SU-DHL-6 (cell line): ENCODE data around the gene EFNA5.

Source experiments
- H2AFZ ChIP-seq: fragments of 200-600 bp; sonication (generic); 2 replicates; pipeline ENCODE4 v1.6.1; 2014; ENCODE audit warnings: low read depth, mild to moderate bottlenecking, moderate library complexity, mixed read lengths, antibody characterized with exemption, low read length; ENCODE audit not compliant: severe bottlenecking
- H3F3A ChIP-seq: fragments of 200-600 bp; shearing (Covaris generic); 2 replicates; pipeline ENCODE4 v1.6.0; 2016; ENCODE audit warnings: antibody characterized with exemption, mild to moderate bottlenecking; ENCODE audit not compliant: insufficient read depth
- H3K27ac ChIP-seq: fragments of 200-600 bp; sonication (generic); 2 replicates; pipeline ENCODE4 v1.5.1; 2016; ENCODE audit warnings: low read depth, mild to moderate bottlenecking, low read length, moderate library complexity, mixed read lengths
- H3K27me3 ChIP-seq: fragments of 200-600 bp; sonication (generic), shearing (Covaris generic); 2 replicates; pipeline ENCODE4 v1.6.0; 2014; ENCODE audit warnings: mild to moderate bottlenecking, low read length
- H3K36me3 ChIP-seq: fragments of 200-600 bp; sonication (generic); 2 replicates; pipeline ENCODE4 v1.6.1; 2014; ENCODE audit warnings: mild to moderate bottlenecking, low read length, mixed read lengths
- H3K4me2 ChIP-seq: fragments of 300-600, 200-600 bp; shearing (Covaris generic), sonication (generic); 2 replicates; pipeline ENCODE4 v1.6.0; 2014; ENCODE audit warnings: low read length, low read depth, mild to moderate bottlenecking; ENCODE audit not compliant: poor library complexity, severe bottlenecking
- H3K4me3 ChIP-seq: fragments of 200-600 bp; sonication (generic); 2 replicates; pipeline ENCODE4 v1.5.1; 2014; ENCODE audit warnings: antibody characterized with exemption, low read length, mild to moderate bottlenecking, mixed read lengths; ENCODE audit not compliant: insufficient read depth, poor library complexity, severe bottlenecking
- H3K79me2 ChIP-seq: fragments of 200-600 bp; sonication (generic); 2 replicates; pipeline ENCODE4 v1.6.1; 2014; ENCODE audit warnings: mild to moderate bottlenecking, low read length, moderate library complexity; ENCODE audit not compliant: insufficient read depth
- H3K9ac ChIP-seq: fragments of 200-600 bp; sonication (generic); 2 replicates; pipeline ENCODE4 v1.7.0; 2014; ENCODE audit warnings: mild to moderate bottlenecking, low read length
- H3K9me2 ChIP-seq: fragments of 200-600 bp; sonication (generic); replicated peaks from 2 replicates; pipeline ENCODE4 v1.6.1; 2014; ENCODE audit warnings: low read length; ENCODE audit not compliant: insufficient read depth
- H3K9me3 ChIP-seq: fragments of 200-600 bp; sonication (generic); 2 replicates; pipeline ENCODE4 v1.6.1; 2014; ENCODE audit warnings: low read length, mixed read lengths; ENCODE audit not compliant: insufficient read depth
- H4K20me1 ChIP-seq: fragments of 200-600 bp; sonication (generic); 2 replicates; pipeline ENCODE4 v1.6.1; 2014; ENCODE audit warnings: low read depth, mild to moderate bottlenecking, antibody characterized with exemption, low read length, moderate library complexity, mixed read lengths
- EZH2phosphoT487 ChIP-seq: fragments of 200-600 bp; sonication (generic), shearing (Covaris generic); conservative IDR thresholded peaks from 2 replicates; pipeline ENCODE4 v1.6.1; 2018; ENCODE audit warnings: mild to moderate bottlenecking, antibody characterized with exemption, low read length, moderate library complexity, mixed read lengths
- TF ChIP-seq, protein P1 (sequence below): fragments of 200-600 bp; sonication (generic); IDR thresholded peaks from one replicate; pipeline ENCODE4 v1.5.1; 2017; ENCODE audit warnings: antibody characterized with exemption, mild to moderate bottlenecking, low read length, moderate library complexity; ENCODE audit not compliant: insufficient read depth, poor library complexity, severe bottlenecking

EFNA5 gene

DNA sequence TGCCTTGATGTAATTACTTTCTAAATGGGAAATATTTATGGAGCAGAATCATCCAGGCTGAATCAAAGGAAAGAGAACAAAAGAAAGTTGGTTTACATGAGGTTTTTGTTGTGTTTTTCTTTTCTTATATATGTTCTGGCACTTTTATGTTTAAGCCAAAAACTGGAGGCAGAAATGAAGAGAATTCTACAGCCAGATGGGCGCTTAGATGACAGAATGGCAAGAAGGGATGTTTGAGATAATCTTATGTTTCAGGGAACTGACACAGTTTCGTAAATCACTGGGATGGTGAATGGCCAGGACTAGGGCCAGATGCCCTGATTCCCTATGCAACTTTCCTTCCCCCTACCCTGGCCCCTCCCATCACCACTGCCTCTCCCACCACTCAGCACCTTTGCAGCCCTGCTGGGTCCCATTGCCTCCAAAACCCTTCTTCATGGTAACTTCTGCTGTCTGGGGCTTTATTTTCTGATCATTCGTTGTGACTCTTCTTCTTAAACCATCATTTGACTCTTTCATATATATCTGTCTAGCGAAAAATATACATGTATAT, 111.8 kb downstream of the EFNA5 start:
- Histone ChIP-seq H3K9ac (no peak overlapping the region), H2AFZ (no peak overlapping the region), H3K4me2 (no peak overlapping the region), H3F3A (no peaks in the 10 kb centered on the region), H3K79me2 (no peaks in the 10 kb centered on the region), H3K36me3 (no peaks in the 10 kb centered on the region), H3K27me3 (no peaks in the 10 kb centered on the region), H3K9me3 (no peaks in the 10 kb centered on the region), H4K20me1 (no peaks in the 10 kb centered on the region), H3K27ac (no peak overlapping the region), H3K4me3 (no peak overlapping the region), H3K9me2 (no peaks in the 10 kb centered on the region)
- TF ChIP-seq, protein P1, sequence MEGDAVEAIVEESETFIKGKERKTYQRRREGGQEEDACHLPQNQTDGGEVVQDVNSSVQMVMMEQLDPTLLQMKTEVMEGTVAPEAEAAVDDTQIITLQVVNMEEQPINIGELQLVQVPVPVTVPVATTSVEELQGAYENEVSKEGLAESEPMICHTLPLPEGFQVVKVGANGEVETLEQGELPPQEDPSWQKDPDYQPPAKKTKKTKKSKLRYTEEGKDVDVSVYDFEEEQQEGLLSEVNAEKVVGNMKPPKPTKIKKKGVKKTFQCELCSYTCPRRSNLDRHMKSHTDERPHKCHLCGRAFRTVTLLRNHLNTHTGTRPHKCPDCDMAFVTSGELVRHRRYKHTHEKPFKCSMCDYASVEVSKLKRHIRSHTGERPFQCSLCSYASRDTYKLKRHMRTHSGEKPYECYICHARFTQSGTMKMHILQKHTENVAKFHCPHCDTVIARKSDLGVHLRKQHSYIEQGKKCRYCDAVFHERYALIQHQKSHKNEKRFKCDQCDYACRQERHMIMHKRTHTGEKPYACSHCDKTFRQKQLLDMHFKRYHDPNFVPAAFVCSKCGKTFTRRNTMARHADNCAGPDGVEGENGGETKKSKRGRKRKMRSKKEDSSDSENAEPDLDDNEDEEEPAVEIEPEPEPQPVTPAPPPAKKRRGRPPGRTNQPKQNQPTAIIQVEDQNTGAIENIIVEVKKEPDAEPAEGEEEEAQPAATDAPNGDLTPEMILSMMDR = no peak
- no peak for TF ChIP-seq EZH2phosphoT487

DNA sequence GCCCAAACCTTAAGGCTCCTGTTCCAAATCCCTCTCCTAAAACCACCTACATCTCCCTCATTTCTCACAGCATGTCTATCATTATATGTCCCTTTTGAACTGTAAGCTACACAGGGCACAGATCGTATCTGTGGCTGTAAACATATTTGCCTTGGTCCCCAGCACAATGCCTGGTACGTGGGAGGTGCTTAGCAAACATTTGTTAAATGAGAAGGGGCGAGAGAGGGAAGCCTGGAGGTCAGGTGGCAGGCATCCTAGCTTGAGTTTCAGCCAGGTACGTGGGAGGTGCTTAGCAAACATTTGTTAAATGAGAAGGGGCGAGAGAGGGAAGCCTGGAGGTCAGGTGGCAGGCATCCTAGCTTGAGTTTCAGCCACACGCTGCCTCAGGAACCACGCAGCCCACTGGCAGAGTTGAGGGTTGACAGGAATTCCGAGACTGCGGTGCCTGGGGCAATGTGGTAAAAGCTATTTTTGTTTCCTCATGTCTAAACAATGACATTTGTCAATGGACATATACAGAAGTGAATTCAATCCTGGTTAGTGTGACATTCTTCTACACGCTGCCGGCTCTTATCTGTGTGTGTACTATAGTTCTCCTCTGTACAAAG, 113.6 kb downstream of the EFNA5 start:
- Histone ChIP-seq H3K4me3 (no peak overlapping the region), H3K27me3 (no peaks in the 10 kb centered on the region), H3K4me2 (no peak overlapping the region), H3K27ac (no peak overlapping the region), H4K20me1 (no peaks in the 10 kb centered on the region), H3K36me3 (no peaks in the 10 kb centered on the region), H3K79me2 (no peaks in the 10 kb centered on the region), H3K9ac (no peak overlapping the region), H3F3A (no peaks in the 10 kb centered on the region), H3K9me2 (no peaks in the 10 kb centered on the region), H2AFZ (no peak overlapping the region), H3K9me3 (no peaks in the 10 kb centered on the region)
- TF ChIP-seq, protein P1 = no peak
- no peak for TF ChIP-seq EZH2phosphoT487

DNA sequence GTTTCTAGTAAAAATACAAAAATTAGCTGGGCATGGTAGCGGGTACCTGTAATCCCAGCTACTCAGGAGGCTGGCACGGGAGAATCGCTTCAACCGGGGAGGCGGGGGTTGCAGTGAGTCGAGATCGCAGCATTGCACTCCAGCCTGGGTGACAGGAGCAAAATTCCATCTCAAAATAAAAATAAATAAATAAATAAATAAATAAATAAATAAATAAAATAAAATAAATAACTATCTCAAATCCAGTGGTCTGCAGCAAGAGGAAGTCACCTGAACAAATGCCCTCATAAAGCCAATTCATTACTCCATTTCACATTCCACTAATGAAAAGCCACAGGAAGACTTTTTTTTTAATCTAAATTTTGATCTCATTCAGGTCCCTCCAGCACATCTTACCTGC, 114.2 kb downstream of the EFNA5 start:
- Histone ChIP-seq H3K27ac (no peak overlapping the region), H3K4me2 (no peak overlapping the region)

More for the DNA sequence above, 114.2 kb downstream of the EFNA5 start:
- H3K27me3 ChIP-seq = no peaks in the 10 kb centered on the region
- H3F3A ChIP-seq = no peaks in the 10 kb centered on the region
- H3K79me2 ChIP-seq = no peaks in the 10 kb centered on the region
- TF ChIP-seq EZH2phosphoT487 = no peak
- TF ChIP-seq, protein P1 = no peak
- no peak overlapping the region for H3K4me3 ChIP-seq
- no peaks in the 10 kb centered on the region for H4K20me1 ChIP-seq
- no peak overlapping the region for H2AFZ ChIP-seq
- H3K9me3 ChIP-seq = no peaks in the 10 kb centered on the region
- no peak overlapping the region for H3K9ac ChIP-seq
- H3K36me3 ChIP-seq = no peaks in the 10 kb centered on the region
- no peaks in the 10 kb centered on the region for H3K9me2 ChIP-seq
